ENCODE measurements around the gene LNPK. TPM values are rescaled to one million over a fixed set of nuclear protein-coding genes. Genes with fewer than 3 reads are reported as not detected.
"Not testable (repeated sequence)": the region's sequence is repeated elsewhere in the genome, so short reads cannot be mapped to it uniquely, and the experiment has no call there.

Gene LNPK, protein sequence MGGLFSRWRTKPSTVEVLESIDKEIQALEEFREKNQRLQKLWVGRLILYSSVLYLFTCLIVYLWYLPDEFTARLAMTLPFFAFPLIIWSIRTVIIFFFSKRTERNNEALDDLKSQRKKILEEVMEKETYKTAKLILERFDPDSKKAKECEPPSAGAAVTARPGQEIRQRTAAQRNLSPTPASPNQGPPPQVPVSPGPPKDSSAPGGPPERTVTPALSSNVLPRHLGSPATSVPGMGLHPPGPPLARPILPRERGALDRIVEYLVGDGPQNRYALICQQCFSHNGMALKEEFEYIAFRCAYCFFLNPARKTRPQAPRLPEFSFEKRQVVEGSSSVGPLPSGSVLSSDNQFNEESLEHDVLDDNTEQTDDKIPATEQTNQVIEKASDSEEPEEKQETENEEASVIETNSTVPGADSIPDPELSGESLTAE
- total RNA-seq: 36.6 TPM

DNA sequence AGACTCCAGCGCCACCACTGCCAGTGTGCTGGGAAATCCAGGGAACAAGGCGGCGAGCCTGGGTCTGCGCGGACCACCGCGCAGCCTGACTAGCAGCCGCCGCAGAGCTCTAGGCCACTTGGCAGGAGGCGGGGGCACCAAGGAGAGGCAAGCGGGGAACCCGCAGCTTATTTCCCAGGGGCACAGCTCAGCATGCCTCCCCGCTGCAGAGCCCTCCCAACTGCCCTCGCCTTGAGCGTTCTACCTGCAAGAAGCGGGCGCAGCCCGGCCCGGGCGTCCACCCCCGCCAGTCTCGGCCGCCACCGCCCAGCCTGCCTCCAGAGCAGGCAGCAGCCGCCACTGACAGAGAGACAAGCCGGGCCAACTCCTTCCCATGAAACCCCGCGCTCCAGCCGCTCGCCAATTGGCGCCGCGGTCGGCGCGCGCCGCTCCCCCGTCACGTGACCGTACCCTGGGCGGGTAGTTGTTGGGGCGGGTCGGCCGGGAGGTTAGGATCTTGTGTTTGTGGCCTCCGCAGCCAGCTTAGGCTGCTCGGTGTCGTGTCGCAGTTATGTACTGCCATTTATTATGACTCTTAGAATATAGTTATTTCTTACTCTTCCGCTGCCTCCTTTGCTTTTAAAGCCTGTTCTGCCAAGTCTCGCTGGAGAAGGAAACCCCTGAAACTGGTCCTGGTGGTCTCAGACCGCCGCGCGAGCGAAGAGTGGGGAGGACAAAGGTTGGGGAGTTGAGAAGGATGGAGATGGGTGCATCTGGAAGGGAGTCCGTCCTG lies at the start of gene LNPK:
Gene LNPK (minus strand): TSS at position 352 of the 772 bp plus-strand sequence. CDS start 6,683 bp downstream, outside the sequence.
- ATAC-seq: peak; percentile 98

DNA sequence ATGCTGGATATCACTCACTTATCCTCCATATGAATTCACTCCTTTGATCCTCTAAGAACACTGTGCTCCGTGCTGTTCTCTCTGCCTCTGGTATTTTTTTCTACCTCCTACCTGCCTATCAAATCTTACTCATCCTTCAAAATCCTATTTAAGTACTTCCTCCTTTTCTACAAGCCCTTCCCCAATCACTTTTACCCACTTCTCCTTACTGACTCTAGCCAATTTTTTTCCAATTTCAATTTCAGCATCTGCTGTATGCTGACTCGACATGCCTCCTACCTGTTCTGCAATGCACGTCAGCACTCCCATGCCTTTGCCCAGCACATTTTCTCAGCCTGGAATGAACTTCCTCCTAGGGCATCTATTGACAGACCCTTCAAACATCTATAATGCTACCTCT lies 37.3 kb upstream of the LNPK start:
- no peak for ATAC-seq

DNA sequence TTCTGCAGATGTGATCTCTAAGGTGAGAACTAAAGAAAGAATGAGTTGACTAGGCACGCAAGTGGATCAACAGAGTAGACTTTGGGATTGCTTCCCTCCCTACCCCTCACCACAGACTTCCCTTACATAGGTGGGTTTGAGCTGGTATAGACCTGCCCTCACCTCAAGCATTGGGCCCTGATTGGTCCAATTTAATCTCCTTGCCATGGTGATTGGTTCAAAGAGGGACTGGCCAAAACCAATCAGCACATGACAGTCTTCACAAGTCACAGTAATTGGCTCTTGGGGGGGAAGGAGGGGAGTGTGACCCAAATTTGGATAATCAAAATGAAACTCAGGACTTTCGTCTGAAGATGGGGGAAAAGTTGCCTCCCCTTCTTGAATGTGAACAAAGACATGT lies 36.6 kb upstream of the LNPK start:
- no peak for ATAC-seq

GRCh38 chr2:176035013-176035691 lies 33.1 kb upstream of the LNPK start:
- ATAC-seq: no peak

DNA sequence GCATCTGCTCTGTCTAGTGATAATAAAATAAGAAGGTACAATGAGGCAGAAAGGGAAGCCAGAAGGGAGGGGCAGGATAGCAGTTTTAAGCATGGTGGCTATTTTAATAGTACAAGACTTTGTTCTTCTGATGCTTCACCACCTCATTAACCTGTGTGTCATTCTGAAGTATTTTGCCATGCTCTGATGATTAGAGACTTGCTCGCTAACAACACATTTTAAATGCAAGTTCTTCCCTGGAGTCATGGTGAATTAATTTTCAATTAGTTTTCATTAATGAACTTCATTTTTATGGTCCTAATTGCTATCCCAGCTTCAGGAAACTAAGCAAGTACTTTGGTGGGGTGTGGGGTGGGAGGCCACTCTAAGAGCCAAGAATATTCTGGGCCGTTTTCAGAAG lies 25.7 kb upstream of the LNPK start:
- no peak for ATAC-seq

- no peak for ATAC-seq
These were observed 23.9 kb upstream of the LNPK start for GRCh38 chr2:176025932-176026331.

GRCh38 chr2:176024083-176024482 lies 22.0 kb upstream of the LNPK start:
- no peak for ATAC-seq

DNA sequence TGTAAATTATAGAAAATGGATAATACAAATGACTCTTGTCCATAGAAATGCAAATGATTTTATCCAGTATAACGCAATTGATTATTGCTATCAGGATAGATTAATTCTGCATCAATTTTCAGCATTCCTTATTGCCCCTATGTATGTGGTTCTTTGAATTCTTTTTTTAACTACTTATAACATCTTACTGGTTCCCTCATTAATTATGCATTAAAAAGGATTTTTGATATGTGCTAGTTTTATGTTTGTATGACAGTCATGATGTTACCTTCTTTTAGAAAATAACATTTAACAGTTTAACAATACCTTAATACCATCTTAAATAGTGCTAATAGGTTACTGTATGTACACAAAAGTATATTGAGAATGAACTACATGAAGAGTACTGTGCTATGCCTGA lies 20.0 kb upstream of the LNPK start:
- ATAC-seq: no peak

- ATAC-seq: no peak
These were observed 18.3 kb upstream of the LNPK start for GRCh38 chr2:176020400-176020799.

GRCh38 chr2:176018708-176019107 lies 16.6 kb upstream of the LNPK start:
- ATAC-seq: no peak

- ATAC-seq: no peak
These were observed 7.4 kb upstream of the LNPK start for GRCh38 chr2:176009445-176009844.

- ATAC-seq: no peak
These were observed 2.9 kb upstream of the LNPK start for GRCh38 chr2:176004934-176005333.

GRCh38 chr2:176003958-176004357 lies 1.9 kb upstream of the LNPK start:
- no peak for ATAC-seq

- ATAC-seq: peak; percentile 9
These were observed 682 bp upstream of the LNPK start for GRCh38 chr2:176002688-176003210.

DNA sequence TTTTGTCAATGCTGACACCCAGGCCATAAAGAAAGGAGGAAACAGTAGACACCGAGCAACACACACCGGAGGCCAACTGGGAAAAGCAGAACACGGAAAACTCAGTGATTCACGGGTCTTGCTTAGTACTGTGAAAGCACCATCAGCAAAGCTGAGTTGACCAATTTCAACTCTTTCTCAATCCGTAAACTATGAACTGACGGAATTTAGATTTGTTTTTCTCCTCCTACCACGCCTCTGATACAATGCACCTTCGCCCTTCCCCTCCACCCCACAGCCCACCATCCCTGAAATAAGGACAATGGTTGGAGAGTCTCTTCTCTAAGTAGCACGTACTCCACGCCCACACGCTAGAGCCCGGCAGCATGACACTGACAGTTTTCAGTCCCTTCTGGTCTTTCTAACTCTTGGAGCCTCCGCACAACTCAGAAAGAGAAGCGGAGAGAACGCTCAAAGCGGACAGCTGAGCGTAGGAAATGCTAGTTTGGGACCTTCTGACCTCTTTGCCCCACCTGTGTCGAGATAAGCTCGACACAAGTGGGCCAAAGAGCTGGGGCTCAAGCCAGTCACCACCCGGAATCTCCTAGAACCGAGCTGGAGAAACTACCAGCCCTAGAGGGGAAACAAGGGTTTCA lies 669 bp downstream of the LNPK start:
- ATAC-seq: peak; percentile 64

DNA sequence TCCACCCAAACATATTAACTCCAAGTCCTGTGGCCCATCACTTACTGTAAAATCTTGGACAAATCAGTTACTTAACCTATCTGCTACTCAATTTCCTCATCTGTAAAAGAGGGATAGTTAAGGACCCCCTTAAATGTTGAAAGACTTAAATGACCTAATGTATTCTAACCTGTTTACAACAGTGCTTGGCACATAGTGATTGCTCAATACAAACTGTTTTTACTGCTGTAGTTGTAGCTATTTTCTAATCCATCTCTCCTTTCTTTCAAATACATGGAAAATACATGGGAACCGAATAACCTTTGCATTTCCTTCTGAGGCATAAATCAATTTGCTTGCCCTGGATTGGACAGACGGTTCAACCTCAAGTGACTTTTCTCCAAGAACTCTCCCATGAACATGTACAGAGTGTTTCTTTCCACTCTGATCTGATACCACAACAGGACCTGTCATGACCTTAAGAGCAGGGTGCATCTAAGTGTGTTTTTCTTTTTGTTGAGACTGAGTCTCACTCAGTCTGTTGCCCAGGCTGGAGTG lies 2.7 kb downstream of the LNPK start:
- no peak for ATAC-seq

DNA sequence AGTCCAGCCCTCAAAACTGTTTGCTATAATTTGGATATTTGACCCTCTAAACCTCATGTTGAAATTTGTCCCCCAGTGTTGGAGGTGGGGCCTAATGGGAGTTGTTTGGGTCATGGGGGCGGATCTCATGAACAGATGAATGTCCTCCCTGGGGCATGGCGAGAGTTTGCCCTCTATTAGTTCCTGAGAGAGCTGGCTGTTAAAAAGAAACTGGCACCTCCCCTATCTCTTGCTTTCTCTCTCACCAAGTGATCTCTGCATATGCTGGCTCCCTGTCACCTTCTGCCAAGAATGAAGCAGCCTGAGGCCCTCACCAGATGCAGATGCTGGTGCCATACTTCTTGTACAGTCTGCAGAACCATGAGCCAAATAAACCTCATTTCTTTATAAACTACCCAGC lies 12.0 kb downstream of the LNPK start:
- ATAC-seq: no peak

DNA sequence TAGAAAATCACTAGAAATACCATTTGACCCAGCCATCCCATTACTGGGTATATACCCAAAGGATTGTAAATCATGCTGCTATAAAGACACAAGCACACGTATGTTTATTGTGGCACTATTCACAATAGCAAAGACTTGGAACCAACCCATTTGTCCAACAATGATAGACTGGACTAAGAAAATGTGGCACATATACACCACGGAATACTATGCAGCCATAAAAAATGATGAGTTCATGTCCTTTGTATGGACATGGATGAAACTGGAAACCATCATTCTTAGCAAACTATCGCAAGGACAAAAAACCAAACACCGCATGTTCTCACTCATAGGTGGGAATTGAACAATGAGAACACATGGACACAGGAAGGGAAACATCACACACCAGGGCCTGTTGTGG lies 14.9 kb downstream of the LNPK start:
- not testable (repeated sequence) for ATAC-seq

DNA sequence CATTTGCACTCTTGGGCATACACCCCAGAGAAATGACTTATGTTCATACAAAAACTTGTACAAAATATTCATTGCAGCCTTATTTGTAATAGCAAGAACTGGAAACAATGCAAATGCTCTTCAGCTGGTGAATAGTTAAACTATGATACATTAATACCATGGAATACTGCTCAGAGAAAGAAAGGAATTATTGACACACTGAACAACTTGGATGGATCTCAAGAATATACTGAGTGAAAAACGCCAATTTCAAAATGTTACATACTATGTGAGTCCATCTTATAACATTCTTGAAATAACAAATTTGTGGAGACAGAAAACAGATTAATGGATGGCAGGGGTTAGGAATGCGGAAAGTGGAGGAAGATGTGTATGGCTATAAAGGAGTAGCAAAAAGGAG lies 17.2 kb downstream of the LNPK start:
- no peak for ATAC-seq

DNA sequence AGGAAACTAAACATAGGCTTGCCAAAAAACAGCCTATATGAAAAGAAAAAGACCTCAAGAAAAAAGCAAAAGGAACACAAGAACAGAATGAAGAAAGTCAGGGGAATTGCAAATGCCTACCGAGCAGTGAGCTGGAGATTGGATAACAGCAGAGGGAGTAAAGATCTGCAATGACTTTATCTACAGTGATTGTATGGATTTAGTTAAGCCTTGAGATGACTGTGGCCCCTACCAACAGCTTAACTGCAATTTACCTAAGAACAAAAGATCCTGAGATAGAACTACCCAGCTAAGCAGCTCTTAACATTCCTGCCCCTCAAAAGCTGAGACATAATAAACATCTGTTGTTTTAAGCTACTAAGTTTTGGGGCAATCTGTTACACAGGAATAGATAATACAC lies 20.5 kb downstream of the LNPK start:
- no peak for ATAC-seq

DNA sequence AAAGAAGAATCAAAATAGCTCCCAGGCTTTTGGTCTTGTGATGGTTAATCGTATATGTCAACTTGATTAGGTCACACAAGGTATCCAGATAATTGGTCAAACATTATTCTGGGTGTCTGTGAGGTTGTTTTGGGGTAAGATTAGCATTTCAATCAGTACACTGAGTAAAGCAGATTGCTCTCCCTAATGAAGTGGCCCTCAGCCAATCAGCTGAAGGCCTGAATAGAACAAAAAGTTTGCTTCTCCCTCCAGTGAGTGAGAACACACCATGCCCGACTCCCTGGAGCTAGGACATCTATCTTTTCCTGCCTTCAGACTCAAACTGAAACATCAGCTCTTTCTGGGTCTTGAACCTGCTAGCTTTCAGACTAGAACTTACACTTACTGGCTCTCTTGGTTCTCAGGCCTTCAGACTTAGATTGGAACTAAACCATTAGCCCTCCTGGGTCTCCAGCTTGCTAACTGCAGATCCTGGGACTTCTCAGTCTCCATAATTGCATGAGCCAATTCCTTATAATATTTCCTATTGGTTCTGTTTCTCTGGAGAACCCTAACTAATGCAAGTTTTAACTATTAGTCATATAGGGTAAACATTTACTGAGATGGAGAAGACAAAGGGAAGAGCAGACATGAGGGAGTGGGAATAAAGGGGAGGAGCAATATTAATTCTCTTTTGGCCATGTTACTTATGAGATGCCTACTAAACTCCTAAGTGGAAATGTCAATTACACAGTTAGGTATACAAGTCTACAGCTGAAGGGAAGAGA lies 25.5 kb downstream of the LNPK start:
- no peak for ATAC-seq

- no peak for ATAC-seq
These were observed 28.7 kb downstream of the LNPK start for GRCh38 chr2:175973373-175973772.

Measured in esophagus mucosa (tissue), 1 donor.